IPS-NIHi7 (cell line): Measurements from ENCODE around the gene AFMID.
A peak's percentile ranks its signal among the peaks of the same experiment; 100 is the strongest.
"Not testable (repeated sequence)": the region's sequence is repeated elsewhere in the genome, so short reads cannot be mapped to it uniquely, and the experiment has no call there.

Source experiments
- DNase-seq: peaks from one replicate; pipeline ENCODE4 v3.0.0; 2012; ENCODE audit warnings: mixed read lengths; ENCODE audit errors: extremely low spot score

Gene AFMID

DNA sequence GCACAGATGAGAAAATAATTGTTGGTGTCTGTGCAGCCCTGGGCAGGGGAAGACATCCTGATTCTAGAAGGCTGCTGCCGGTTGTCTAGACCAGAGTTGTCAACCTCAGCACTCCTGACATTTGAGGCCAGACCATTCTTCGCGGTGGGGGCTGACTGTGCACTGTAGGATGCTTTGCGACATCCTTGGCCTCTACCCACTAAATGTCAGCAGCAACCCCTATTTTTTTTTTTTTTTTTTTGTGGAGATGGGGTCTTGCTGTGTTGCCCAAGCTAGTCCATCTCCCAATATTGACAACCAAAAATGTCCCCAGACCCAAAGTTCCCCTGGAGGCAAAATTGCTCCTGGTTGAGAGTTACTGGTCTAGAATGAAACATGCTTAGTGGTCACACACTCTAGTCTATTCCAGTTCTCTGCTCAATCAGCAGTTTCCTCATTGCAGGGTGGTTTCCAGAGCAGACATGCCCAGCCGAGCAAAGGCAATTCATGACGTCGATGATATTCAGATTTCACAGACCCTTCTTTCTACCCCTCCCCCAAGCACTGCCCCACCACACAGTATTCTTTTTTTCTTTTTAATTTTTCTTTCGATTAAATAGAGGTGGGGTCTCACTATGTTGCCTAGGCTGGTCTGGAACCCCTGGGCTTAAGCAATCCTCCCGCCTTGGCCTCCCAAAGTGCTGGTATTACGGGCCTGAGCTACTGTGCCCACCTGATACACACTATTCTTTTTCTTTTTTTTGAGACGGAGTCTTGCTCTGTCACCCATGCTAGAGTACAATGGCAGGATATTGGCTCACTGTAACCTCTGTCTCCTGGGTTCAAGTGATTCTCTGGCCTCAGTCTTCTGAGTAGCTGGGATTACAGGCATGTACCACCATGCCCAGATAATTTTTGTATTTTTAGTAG lies 32.0 kb upstream of the AFMID start:
- DNase-seq = no peak

DNA sequence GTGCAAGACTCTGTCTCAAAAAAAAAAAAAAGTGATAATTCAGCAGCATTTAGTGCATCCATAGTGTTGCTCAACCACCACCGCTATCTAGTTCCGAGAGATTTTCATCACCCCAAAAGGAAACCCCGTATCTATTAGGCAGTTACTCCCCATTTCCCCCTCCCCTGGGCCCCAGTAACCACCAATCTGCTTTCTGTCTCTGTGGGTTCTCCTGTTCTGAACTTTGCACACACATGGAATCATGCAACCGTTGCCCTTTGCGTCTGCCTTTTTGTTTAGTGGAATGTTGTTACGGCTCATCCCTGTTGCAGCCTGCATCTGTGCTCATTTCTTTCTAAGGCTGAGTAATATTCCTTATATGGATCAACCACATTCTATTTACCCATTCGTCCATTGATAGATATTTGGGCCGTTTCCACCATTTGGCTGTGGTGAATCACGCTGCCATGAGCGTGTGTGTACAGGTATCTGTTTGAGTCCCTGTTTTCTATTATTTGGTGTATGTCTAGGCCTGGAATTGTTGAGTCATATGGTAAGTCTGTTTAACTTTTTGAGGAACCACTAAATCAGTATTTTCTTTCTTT lies 27.5 kb upstream of the AFMID start:
- DNase-seq = no peak

DNA sequence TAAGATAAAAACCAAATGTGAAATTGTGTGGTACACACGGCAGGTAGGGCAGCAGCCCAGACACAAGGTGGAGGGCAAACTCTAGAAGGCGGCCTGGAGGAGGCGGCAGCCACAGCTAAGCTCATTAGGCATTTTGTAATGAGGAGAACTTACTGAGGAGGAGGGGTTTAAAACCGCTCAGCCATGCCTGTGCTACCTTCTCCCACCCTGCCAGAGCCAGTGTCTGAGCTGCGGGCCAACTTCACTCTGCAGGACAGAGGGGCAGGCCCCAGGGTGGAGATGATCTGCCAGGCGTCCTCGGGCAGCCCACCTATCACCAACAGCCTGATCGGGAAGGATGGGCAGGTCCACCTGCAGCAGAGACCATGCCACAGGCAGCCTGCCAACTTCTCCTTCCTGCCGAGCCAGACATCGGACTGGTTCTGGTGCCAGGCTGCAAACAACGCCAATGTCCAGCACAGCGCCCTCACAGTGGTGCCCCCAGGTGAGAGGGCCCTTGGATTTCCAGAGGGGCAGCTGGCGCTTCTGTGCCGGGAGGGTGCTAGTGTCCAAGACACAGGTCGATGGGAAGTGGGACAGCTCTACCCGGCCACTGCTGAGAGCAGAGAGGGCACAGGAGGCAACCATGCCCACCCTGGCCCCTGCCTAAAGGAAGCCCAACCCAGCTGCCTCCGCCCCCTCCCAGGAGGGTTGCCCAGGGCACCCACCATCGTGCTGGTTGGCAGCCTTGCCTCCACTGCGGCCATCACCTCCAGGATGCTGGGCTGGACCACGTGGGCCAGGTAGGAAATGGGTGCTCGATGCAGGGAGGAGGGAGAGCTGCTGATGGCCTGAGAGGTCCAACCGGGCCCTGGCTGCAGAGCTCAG lies 23.0 kb upstream of the AFMID start:
- DNase-seq = no peak

DNA sequence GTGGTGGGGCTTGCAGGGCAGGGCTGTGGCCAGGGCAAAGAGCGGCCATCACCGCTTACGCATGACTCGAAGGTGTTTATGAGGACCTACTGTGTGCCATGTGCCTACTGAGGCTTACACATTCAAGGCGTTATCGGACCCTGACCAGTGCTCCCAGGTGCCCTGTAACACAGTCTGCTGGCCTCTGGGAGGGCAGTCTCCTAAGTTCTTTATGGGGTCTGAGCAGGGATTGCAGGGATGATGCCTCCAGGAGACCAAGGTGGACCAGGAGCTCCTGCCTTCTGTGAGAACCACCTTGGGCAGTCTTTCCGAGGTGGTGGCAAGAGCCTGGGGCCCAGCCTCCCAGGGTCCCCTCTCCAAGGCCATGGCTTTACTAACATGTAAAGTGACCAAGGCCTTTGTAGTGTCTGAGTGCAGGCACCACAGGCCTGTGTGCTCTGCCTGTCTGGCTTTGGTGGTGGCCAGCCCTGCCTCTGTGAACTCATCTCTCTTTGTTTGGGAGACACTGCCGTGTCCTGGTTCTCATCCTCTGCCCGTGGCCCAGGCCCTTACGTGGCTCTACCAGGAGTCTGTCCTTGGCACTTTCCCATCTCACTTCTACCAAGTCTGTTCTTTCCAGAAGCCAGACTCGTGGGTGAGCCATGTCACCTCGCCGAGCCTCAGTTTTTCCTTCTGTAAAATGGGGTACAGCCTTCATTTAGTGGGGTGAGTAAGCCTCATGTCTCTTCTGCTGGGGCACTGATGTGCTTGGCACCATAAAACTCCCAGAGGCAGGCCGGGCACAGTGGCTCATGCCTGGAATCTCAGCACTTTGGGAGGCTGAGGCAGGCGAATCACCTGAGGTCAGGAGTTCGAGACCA lies 22.2 kb upstream of the AFMID start:
- DNase-seq = no peak

DNA sequence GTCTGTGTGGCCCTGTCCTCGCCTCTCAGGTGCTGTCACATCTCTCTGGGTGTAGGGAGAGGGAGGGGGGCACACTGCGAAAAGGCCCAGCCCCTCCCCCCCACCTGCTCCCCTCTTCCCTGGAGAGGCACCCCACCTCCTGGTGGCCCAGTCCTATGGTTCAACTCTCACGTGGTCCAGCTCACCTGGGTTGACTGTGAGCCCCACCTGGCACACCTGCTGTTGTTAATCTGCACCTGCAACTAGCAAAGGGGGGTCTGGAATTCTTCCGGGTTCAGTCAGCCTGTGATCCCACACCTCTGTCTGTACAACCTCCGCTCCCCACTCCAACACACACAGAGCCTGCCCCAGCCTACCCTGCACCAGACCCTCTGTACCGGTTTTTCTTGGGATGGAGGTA lies 20.7 kb upstream of the AFMID start:
- DNase-seq = no peak

DNA sequence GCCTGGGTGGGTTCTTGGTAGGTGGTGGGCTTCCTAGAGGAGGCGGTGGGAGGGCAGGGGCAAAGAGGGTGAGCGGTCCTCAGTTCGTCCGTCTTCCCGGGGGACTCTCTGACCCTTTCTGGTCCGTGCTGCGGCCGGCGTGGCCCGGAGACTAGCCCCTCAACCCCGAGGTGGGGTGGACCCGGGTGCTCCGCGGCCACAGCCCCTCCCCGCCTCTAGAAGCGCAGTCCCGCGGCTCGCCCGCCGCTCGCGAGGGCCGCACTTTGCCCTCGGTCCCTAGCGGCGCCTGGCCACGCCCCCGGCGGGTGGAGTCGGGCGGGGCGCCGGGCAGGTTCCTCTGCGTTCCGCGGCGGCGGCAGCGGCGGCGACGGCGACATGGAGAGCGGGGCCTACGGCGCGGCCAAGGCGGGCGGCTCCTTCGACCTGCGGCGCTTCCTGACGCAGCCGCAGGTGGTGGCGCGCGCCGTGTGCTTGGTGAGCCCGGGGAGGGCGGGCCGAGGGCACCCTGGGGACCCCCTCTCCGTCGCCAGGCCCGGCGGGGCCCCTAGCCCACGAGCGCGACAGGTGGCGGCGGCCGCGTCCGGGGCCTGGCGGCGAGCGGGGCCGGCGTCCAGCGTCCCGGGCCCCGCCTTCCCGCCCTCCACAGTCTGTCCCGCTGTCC lies 18.8 kb upstream of the AFMID start, which contains the start of gene SYNGR2:
Gene SYNGR2 (plus strand): TSS at position 340 of the 661 bp plus-strand sequence. CDS start 36 bp downstream, at position 376.
- DNase-seq = peak; percentile 95

DNA sequence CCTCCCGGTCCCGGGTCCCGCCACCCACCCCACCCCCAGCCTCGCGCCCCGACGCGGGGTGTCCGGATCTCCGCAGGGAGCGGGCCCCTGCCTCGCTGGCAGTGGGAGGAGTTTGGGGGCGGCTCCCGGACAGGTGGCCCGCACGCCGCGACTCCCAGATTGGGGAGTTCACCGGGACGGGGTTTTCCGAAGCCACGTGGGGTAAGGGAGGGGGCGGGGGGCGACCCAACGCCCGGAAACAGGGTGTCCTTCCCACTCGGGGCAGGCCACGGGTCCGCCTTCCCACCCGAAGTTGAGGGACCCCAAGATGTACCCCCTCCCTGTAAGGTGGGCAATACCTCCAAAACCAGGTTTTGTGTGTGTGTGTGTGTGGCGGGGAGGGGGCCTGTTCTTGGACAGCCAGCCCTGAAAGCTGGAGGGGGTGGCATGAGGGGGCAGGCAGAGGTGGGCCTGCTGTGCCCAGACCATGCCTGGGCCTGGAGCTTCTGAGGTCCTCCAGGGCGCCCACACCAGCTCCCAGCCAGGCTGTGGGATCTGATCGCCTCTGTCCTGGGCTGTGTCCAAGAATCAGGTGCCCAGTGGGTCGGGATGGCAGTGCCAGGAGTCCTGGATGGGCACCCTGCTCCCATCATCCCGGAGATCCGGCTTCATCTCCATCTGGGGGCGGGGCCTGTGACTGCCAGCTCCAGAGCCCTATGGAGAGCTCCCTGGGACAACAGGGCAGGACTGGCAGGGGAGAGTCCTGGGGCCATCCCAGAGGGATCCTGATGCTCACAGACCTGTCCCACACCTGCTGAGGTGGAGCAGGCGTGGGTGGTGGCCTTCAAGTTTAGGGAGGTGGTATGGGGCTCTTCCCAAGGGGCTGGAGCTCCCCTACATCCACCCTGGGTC lies 18.0 kb upstream of the AFMID start:
- peak; percentile 67 for DNase-seq

DNA sequence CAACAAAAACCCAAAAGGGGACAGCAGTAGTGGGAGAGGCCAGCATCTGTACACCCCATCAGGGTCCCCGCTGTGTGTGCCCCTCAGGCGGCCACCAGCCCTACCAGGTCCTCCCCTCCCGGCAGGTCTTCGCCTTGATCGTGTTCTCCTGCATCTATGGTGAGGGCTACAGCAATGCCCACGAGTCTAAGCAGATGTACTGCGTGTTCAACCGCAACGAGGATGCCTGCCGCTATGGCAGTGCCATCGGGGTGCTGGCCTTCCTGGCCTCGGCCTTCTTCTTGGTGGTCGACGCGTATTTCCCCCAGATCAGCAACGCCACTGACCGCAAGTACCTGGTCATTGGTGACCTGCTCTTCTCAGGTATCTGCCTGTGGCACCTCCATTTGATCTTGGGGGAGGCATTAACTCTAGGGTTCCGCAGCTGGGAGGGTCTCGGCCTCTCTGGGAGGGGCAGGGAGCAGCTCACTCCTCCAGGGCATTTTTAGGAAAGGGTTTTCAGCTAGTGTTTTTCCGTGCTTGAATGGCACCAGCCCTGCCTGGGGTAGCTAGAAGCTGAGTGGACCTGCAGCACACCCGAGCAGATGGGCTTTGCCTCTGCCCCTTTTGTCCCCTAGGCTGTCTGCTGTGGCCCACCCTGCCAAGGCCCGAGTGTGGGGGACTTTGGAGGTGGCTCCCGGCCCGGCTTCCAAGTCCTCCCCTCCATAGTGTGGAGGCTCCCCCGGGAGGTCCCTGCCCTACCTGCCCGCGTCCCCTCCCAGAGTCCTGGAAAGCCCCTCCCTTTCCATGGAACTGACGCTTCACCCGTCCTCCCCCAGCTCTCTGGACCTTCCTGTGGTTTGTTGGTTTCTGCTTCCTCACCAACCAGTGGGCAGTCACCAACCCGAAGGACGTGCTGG lies 16.2 kb upstream of the AFMID start:
- no peak for DNase-seq

DNA sequence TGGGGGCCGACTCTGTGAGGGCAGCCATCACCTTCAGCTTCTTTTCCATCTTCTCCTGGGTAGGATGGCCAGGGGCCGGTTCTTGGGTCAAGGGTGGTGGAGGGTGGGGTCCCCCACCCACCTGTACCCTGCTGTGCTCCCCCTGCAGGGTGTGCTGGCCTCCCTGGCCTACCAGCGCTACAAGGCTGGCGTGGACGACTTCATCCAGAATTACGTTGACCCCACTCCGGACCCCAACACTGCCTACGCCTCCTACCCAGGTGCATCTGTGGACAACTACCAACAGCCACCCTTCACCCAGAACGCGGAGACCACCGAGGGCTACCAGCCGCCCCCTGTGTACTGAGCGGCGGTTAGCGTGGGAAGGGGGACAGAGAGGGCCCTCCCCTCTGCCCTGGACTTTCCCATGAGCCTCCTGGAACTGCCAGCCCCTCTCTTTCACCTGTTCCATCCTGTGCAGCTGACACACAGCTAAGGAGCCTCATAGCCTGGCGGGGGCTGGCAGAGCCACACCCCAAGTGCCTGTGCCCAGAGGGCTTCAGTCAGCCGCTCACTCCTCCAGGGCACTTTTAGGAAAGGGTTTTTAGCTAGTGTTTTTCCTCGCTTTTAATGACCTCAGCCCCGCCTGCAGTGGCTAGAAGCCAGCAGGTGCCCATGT lies 15.4 kb upstream of the AFMID start:
- DNase-seq = not testable (repeated sequence)

DNA sequence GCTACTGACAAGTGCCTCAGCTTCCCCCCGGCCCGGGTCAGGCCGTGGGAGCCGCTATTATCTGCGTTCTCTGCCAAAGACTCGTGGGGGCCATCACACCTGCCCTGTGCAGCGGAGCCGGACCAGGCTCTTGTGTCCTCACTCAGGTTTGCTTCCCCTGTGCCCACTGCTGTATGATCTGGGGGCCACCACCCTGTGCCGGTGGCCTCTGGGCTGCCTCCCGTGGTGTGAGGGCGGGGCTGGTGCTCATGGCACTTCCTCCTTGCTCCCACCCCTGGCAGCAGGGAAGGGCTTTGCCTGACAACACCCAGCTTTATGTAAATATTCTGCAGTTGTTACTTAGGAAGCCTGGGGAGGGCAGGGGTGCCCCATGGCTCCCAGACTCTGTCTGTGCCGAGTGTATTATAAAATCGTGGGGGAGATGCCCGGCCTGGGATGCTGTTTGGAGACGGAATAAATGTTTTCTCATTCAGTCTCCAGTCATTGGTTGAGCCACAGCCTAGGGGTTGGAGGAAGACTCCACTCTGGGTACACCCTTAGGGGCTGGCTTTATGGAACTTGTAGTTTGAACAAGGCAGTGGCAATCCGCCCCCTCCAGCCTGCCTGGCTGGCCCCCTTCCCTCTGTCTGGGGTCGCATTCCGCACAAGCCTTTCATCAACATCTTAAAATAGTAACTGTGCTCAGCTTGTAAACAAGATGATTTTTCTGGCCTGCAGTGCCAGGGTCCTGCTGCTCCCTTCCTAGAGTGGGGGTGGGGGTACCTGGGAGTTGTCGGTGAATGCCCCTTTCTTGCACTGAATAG lies 14.7 kb upstream of the AFMID start:
- no peak for DNase-seq

DNA sequence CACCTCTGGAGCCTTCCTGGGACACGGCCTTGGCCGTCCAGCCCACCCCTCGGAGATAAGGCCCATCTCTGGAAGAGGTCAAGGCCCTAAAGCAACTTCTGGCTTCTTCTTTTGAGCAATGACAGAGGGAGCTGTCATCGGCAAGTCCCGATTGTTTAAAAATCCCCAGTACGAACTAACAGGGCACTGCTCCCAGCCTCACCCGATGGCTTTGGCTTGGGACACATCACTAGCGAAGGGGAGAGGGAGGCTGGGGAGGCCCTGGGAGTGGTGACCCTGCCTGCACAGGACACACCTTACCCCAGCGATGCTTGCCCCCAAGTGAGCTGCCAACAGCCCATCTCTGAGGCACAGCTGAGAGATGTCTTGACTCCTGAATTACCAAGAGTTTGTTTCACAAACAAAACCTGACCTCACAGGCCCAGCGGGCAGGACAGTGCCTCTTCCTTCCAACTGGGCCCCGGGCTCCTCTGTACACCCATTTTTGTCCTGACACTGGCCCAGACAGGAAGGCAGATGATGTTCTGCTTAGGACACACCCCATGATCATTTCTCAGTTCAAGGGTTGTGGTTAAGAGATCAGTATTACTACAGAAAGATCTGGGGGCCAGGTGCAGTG lies 14.0 kb upstream of the AFMID start:
- no peak for DNase-seq

DNA sequence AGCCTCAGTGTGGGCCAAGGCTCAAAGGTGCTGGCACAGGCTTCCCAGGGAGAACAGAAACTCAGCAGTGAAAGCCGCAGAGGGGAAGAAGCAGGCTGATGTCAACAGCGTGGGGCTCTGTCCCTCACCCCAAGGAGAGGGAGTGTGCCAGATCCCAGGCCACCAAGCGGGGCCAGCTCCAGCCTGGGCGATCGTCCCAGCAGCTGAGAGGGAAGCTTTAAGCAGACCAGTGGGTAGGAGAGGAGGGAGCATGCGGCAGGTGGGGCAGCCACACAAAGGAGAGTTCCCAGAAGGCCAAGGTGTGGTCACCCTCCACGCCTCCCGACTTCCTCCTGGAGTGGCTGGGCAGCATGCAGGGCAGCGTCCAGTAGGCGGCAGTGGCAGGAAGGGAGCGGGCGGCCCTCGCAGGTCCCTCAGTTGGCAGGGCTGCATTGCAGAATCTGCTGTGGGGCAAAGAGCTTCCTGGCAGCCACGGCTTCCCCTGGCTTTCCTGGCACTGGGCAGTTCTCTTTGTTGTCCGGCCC lies 12.8 kb upstream of the AFMID start:
- no peak for DNase-seq

DNA sequence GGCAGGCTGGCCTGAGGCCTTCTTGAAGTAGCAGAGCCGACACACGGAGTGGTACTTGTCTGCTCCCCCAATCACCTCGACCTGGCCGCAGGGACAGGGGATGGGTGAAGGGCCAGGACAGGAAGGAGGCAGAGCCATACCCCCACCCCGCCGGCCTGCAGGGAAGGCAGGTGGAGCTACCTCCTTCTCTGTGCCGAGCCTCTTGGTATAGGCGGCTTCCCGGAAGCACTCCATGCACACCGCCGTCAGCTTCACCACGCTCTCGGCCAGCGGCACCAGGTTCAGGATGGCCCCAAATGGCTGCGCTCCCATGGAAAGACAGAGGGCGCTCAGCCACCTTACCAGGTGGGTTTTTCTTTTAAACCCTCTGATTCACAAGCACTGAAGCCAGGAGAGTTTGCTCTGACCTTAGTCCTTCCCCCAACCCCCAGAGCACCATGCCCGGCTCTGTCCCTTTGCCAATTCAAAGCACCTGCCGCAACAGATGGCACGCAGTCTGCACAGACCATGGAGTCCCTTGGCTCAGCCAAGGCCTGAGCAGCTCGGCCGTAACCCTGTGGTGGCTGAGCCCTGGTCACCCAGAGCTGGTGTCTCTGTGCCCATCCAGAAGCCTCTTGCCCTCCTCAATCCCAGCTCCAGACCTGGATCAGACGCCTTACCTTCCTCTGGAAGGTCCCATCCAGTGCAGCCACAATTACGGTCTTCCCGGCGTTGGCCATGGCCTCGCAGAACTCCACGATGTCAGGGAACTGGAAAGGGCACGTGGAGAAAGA lies 12.1 kb upstream of the AFMID start:
- DNase-seq = peak; percentile 57

DNA sequence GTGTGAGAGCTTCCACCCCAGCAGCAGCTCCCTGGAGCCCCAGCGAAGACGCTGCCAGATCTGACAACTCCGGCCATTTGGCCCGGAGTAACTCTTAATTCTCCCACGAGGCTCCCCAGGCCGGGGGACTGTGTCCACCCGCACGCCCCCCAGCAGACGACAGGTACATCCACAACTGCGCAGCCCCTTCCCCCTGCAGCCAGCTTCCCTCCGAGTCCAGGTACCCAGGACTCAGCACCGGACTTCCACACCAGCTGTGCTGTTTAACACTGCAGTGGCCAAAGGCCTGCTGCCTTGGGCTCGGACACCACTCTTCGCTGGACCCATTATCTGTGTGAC lies 11.6 kb upstream of the AFMID start:
- DNase-seq = no peak

DNA sequence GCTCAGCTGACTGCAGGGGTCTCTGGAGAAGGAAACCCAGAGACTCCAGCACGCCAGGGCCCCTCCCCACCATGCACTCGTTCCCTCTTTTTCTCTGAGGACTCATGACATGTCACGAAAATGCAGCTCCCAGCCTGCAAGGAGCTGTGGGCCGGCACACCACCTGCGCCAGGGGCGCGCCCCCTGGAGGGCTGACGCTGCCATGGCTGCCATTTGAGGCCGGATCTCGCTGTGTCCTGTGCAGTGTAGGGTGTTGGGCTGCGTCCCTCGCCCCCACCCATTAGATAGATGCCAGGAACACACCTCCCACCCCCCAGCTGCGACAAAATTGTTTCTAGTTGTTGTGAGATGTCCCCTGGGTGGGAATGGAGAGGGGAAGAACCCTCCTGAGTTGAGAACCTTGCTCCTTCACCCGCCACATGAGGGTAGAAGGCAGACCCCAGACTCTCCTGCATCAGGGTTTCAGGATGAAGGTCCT lies 10.6 kb upstream of the AFMID start:
- peak; percentile 83 for DNase-seq

DNA sequence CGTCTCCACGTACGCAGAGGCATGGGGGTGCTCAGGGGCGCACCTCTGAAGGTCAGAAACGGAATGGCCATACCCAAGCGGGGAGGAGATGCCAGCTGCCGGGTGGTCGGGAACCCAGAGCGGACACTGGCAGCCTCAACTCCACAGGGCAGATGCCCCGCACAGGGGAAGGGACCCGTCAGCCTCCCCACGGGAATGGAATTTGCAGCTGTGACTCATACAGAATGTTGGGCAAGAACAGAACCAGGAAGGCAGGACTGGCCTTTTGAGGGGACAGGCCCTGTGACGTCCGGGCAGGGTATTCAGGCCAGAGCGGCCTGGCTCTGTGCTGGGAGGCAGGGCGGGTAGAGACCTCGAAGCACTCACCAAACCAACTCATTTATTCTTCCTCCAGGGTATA lies 7.8 kb upstream of the AFMID start:
- no peak for DNase-seq
